Ectodermal cell (in vitro differentiated cells): ENCODE data around the gene PDE2A.

Experiments
- H3K27ac ChIP-seq: 2 replicates; pipeline ENCODE4 v1.7.0; 2013; ENCODE audit warnings: mild to moderate bottlenecking, low read depth, low read length; ENCODE audit not compliant: insufficient read depth, poor library complexity, severe bottlenecking
- H3K27me3 ChIP-seq: 2 replicates; pipeline ENCODE4 v1.7.0; 2013; ENCODE audit warnings: mild to moderate bottlenecking, low read length; ENCODE audit not compliant: insufficient read depth, control insufficient read depth, poor library complexity, severe bottlenecking
- H3K36me3 ChIP-seq: one replicate; pipeline ENCODE4 v1.7.0; 2013; ENCODE audit warnings: low read length; ENCODE audit not compliant: control insufficient read depth, insufficient read depth
- H3K4me1 ChIP-seq: one replicate; pipeline ENCODE4 v1.7.0; 2013; ENCODE audit warnings: low read length; ENCODE audit not compliant: control insufficient read depth, insufficient read depth
- H3K4me3 ChIP-seq: 2 replicates; pipeline ENCODE4 v1.7.0; 2013; ENCODE audit warnings: low read depth, low read length, control low read depth; ENCODE audit not compliant: insufficient read depth
- H3K9me3 ChIP-seq: 2 replicates; pipeline ENCODE4 v1.7.0; 2013; ENCODE audit warnings: mild to moderate bottlenecking, low read length, moderate library complexity; ENCODE audit not compliant: control insufficient read depth
- WGBS, 2 experiments: methylation state at CpG; one replicate each; pipeline ENCODE4 v1.1.7; 2013; ENCODE audit warnings: missing lambda C conversion rate in 2 of 2; 5-methylcytosine and 5-hydroxymethylcytosine counted together

Gene PDE2A

DNA sequence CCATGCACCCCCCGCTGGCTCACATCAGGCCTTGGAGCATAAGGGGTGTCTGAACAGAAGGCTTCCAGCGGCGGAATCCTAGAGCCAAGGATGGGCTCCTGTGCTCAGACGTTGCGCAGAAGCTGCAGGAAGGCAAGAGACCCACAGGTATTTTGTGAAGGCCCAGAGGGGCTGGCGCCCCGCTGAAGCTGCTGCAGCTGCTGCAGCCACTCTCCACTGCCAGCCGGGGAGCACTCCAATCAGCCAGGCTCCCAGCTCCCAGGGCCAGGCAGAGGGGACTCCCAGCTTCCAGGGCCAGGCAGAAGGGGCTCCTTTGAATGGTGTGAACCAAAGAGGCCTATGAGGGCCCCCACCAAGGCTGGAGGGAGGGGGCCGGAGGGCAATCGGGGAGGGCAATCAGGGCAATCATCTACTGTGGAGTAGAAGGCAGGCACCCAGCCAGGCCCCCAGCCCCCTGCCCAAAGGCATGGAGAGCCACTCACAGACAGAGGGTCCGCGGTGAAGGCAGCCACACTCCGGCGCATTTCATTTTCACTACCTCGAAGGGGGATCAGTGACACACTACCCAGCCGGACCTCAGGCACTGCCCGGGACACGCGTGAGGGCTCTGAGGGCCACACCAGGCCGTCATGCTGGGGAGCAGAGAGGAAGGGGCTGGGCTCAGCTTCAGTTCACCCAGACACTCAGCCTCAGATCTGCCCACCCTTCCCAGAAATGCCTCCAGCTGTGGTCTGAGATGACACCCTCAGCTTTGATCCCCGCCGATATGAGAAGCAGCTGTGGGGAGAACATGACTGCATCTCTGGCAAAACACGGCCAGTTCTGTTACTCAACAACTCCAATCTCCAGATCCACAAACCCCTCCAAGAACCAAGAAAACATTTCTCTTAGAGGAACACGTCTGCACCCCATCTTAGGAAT lies 11.6 kb upstream of the PDE2A start:
- H3K27ac ChIP-seq, result no peak overlapping the region
- H3K4me3 ChIP-seq, result no peak overlapping the region
- no peaks in the 10 kb centered on the region for H3K9me3 ChIP-seq
- peaks cover 10% of the 10 kb centered on the region for H3K4me1 ChIP-seq
- no peaks in the 10 kb centered on the region for H3K27me3 ChIP-seq
- no peaks in the 10 kb centered on the region for H3K36me3 ChIP-seq
- 94 to 95% methylated on average over 24 of the region's 24 CpGs for WGBS, 2 experiments

DNA sequence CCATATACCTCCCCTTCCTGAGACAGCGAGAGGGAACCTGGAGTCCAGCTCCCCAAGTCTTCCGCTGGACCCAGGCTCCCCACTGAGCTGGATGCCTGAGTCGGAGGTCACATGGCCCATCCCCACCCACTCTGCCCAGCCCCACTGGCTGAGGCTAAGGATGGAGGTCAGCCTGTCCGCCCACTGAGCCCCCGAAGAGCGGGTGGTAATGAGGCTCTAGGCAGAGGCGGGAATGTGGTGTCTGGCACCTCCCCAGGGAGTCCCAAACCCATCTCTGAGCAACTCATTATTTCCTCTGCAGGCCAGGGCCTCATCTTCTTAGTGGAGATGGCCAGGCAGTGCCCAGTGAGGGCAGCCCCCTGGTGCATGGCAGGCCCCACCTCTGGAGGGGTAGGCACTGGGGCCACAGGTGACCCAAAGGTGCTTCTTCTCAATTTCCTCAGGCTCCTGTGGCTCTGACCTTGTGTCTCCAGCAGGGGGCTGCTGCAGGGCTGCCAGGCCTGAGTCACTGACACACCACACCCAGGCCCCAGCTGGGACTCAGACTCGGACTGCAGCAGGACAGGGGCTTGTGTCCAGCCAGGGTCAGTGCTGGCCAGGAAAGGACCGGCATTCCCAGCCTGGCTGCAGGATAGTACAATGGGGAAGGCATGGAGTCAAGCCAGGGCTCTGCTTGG lies 10.2 kb upstream of the PDE2A start:
- peaks cover under 1% of the 10 kb centered on the region for H3K27me3 ChIP-seq

DNA sequence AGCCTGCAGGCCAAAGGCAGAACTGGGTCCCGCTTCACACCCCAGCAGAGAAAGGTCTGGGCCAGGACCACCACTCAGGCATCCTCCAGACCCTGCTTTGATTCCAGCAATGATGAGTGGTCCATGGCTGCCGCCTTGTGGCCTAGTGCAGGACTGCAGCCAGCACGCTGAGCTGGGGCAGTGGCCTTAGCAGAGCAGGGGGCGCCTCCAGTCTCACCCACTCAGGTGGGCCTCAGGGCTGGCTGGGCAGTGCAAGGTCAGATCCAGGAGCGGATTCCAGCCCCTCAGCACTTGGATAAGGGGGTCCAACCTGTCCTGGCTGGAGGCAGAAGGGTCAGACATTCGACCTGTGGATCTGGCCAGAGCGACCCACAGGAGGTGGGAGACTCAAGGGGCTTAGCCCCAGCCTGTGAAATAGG lies 9.6 kb upstream of the PDE2A start:
- H3K27ac ChIP-seq, result no peak overlapping the region
- H3K36me3 ChIP-seq, result no peaks in the 10 kb centered on the region
- no peaks in the 10 kb centered on the region for H3K9me3 ChIP-seq
- H3K4me1 ChIP-seq, result peaks cover 19% of the 10 kb centered on the region
- H3K27me3 ChIP-seq, result peaks cover 6% of the 10 kb centered on the region
- WGBS, 2 experiments, result 51 to 56% methylated on average over 7 of the region's 7 CpGs
- no peak overlapping the region for H3K4me3 ChIP-seq

More for the DNA sequence above, 10.2 kb upstream of the PDE2A start:
- no peak overlapping the region for H3K27ac ChIP-seq
- no peaks in the 10 kb centered on the region for H3K36me3 ChIP-seq
- H3K9me3 ChIP-seq, result no peaks in the 10 kb centered on the region
- peaks cover 19% of the 10 kb centered on the region for H3K4me1 ChIP-seq
- no peak overlapping the region for H3K4me3 ChIP-seq
- WGBS, 2 experiments, result 68 to 70% methylated on average over 9 of the region's 9 CpGs

DNA sequence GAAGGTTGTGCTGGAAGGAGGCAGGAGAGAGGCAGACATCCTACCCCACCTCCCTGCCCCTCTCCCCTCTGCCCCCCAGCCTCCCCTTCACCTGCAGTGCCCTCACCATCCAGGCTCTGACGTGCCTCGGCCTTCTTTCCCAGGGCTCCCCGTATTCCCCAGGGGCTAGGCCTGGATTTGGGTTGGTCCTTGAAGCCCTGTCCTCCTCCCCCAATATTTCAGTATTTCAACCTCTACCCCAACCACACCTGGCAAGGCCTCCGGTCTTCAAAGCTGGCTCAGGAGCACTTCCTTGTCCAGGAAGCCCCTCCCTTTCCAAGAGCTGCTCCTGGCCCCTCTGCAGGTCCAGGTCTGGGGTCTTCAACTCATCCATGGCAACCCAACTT lies 8.6 kb upstream of the PDE2A start:
- WGBS, 2 experiments, result 90 to 91% methylated on average over 4 of the region's 4 CpGs
- no peaks in the 10 kb centered on the region for H3K9me3 ChIP-seq
- peaks cover 16% of the 10 kb centered on the region for H3K27me3 ChIP-seq
- H3K36me3 ChIP-seq, result no peaks in the 10 kb centered on the region
- no peak overlapping the region for H3K4me3 ChIP-seq
- no peak overlapping the region for H3K27ac ChIP-seq
- peaks cover 19% of the 10 kb centered on the region for H3K4me1 ChIP-seq

DNA sequence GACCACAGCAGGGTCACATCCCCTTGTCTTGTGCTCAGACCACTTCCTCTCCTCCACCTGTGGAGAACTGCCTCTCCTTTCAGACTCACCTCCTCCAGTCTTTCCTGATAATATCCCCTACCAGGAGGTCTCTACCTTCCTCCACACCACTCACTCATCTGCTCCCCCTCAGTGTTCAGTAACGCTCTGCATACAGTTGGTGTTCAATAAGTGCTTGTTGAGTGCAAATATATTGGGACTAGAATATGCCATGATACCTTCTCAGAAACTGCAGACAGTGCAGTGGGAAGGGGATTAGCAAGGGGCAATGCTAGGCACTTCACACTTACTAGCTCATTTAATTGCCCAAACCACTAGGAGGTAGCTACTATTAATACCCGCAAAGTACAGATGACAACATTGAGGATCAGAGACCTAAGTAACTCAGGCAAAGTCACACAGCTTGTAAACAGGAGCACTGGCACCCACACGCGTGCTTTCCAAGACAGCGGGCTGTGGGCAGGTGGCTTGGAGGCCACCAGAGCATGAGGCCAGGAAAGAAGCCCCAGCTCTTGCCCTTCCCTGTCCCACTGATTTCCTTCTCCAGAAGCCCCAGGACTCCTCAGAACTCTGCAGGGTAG lies 8.1 kb upstream of the PDE2A start:
- Histone ChIP-seq H3K36me3 (no peaks in the 10 kb centered on the region), H3K27ac (no peak overlapping the region), H3K9me3 (no peaks in the 10 kb centered on the region), H3K27me3 (peaks cover 21% of the 10 kb centered on the region), H3K4me1 (peaks cover 20% of the 10 kb centered on the region), H3K4me3 (no peak overlapping the region)
- WGBS, 2 experiments, result 91 to 95% methylated on average over 4 to 5 of the region's 5 CpGs

DNA sequence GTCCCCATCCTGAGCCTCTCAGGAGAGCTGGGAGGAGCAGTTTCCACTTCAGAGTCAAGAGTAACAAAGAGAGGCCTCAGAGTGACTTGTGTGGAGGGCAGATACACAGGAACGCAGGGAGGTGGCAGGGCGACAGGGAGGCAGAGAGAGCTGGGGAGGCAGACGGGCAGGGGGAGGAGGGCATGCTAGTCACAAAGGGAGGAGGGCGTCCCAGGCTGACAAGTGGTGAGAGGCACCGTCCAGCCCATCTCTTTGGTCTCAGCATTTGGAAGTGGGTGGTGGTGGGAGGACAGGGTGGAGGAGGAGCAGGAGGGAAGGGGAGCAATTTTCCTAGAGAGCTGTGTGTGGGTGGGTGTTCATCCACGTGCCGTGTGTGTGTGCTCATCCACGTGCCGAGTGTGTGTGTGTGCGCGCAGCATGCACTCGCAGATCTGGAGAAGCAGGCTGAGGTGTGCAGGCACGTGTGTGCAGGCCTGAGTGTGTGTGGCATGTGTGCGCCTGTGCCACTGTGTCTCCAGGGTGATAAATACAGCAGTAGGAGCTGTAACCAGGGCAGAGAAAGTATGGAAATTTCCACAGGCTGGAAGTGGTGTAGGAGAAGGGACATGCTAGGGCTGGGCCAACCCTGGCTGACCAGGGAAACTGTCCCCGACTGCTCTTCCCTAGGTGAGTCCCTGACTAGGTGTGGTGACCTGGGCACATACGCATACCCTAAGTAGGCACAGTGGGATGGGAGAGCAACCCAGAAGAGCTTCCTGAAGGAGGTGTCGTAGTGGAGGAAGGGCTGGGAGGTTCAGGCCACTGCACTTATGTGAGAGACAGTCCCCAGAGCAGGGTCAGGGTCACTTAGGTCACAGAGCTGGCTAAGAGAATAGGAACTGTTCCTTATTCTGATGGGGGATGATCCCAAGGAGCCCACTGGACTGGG lies 7.3 kb upstream of the PDE2A start:
- no peaks in the 10 kb centered on the region for H3K36me3 ChIP-seq
- no peak overlapping the region for H3K27ac ChIP-seq
- no peaks in the 10 kb centered on the region for H3K9me3 ChIP-seq
- 77 to 79% methylated on average over 17 of the region's 17 CpGs for WGBS, 2 experiments
- H3K4me1 ChIP-seq, result peaks cover 24% of the 10 kb centered on the region
- H3K27me3 ChIP-seq, result peaks cover 29% of the 10 kb centered on the region
- no peak overlapping the region for H3K4me3 ChIP-seq

GRCh38 chr11:72680624-72681158 lies 6.5 kb upstream of the PDE2A start:
- H3K9me3 ChIP-seq, result no peaks in the 10 kb centered on the region
- no peak overlapping the region for H3K4me3 ChIP-seq
- H3K4me1 ChIP-seq, result peaks cover 27% of the 10 kb centered on the region
- H3K27ac ChIP-seq, result no peak overlapping the region
- H3K36me3 ChIP-seq, result no peaks in the 10 kb centered on the region
- 79 to 87% methylated on average over 6 of the region's 6 CpGs for WGBS, 2 experiments
- peaks cover 37% of the 10 kb centered on the region for H3K27me3 ChIP-seq

DNA sequence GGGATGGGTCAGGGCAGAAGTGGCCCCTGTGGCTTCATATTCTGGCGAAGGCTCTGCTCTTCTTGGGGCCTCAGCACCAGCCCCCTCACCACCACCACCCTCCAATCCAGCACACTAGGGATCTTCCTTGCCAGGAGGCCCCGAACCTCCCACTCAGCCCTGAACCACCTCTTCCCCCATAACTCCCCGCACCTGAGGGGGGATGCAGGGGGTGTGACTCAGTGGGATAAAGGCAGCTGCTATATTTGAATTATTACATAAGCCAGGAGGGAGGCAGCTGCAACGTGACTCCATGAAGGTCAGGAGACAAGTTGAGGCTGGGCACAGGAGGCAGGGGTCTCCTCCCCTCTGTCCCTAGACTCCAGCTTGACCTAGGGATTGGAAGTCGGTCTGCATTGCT lies 5.6 kb upstream of the PDE2A start:
- no peak overlapping the region for H3K27ac ChIP-seq
- H3K4me3 ChIP-seq, result no peak overlapping the region
- peaks cover 35% of the 10 kb centered on the region for H3K4me1 ChIP-seq
- no peaks in the 10 kb centered on the region for H3K9me3 ChIP-seq
- no peaks in the 10 kb centered on the region for H3K36me3 ChIP-seq
- WGBS, 2 experiments, result 88% methylated on average over 3 to 5 of the region's 5 CpGs
- peaks cover 46% of the 10 kb centered on the region for H3K27me3 ChIP-seq

DNA sequence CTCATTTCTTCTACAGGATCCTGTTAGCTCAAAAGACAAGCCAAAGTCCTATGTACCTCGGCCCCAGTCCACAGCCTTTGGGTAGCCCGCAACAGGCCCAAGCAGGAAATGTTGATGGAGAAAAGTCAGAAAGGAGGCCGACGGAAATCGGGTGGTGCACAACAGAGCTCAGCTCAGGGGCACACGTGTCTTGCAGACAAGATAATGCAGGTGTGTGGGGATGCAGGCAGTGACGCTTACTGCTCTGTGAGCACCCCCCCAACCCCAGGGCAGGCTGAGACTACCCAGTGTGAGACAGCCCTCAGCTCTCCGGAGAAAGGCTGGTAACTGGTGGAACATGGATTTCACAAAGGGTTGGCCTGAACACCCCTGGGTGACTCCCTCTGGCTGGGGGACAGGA lies 4.3 kb upstream of the PDE2A start:
- Histone ChIP-seq H3K4me1 (peaks cover 44% of the 10 kb centered on the region), H3K36me3 (no peaks in the 10 kb centered on the region), H3K9me3 (no peaks in the 10 kb centered on the region), H3K4me3 (no peak overlapping the region), H3K27me3 (peaks cover 59% of the 10 kb centered on the region), H3K27ac (no peak overlapping the region)
- WGBS, 2 experiments, result 70 to 71% methylated on average over 8 of the region's 8 CpGs
